Activated naive CD4-positive, alpha-beta T cell treated with anti-CD3 and anti-CD28 coated beads, Interleukin-2, amount 10 ng/mL, durations not matched to agents 7 days and 5 days (primary cell): ENCODE results near the gene ZNF213.

ENCODE experiments used
- CTCF ChIA-PET: fragments of 350-600 bp; sonication (Branson Sonifier 250); formaldehyde crosslinking; loops from one replicate; lab custom pipeline; 2021; ENCODE audit warnings: antibody characterized with exemption; lab: Charles Lee
- DNase-seq: peaks from one replicate; pipeline ENCODE4 v3.0.0-alpha.2; 2020
- H3K27ac Mint-ChIP-seq: one replicate; pipeline ENCODE4 v1.8.0; 2021; ENCODE audit warnings: mild to moderate bottlenecking, moderate library complexity, mixed read lengths
- H3K27me3 Mint-ChIP-seq: one replicate; pipeline ENCODE4 v1.8.0; 2021; ENCODE audit warnings: mild to moderate bottlenecking, mixed read lengths
- H3K36me3 Mint-ChIP-seq: one replicate; pipeline ENCODE4 v1.8.0; 2021; ENCODE audit warnings: mixed read lengths
- H3K4me1 Mint-ChIP-seq: one replicate; pipeline ENCODE4 v1.8.0; 2021; ENCODE audit warnings: mixed read lengths
- H3K4me3 Mint-ChIP-seq: one replicate; pipeline ENCODE4 v1.8.0; 2021; ENCODE audit warnings: mild to moderate bottlenecking, moderate library complexity, mixed read lengths
- H3K9me3 Mint-ChIP-seq: one replicate; pipeline ENCODE4 v1.8.0; 2021; ENCODE audit warnings: mixed read lengths

ZNF213 gene, protein sequence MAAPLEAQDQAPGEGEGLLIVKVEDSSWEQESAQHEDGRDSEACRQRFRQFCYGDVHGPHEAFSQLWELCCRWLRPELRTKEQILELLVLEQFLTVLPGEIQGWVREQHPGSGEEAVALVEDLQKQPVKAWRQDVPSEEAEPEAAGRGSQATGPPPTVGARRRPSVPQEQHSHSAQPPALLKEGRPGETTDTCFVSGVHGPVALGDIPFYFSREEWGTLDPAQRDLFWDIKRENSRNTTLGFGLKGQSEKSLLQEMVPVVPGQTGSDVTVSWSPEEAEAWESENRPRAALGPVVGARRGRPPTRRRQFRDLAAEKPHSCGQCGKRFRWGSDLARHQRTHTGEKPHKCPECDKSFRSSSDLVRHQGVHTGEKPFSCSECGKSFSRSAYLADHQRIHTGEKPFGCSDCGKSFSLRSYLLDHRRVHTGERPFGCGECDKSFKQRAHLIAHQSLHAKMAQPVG

GRCh38 chr16:3134338-3135125, at the start of gene ZNF213:
Gene ZNF213, plus strand, starts transcription at chr16:3135029. Its CDS starts 2,252 bp downstream, at chr16:3137281.
- Mint-ChIP-seq H3K4me3 (peak within 1 kb of the TSS; percentile 93), H3K9me3 (no peaks in the 10 kb centered on the region), H3K36me3 (peaks cover 22% of the 10 kb centered on the region), H3K27me3 (no peaks in the 10 kb centered on the region), H3K4me1 (peaks cover 41% of the 10 kb centered on the region), H3K27ac (peak within 1 kb of the TSS; percentile 93)
- CTCF ChIA-PET, result interaction anchor here (0.7 to 11.5 kb wide), 12 partner anchors 9 to 109 kb away, joined by 3 to 131 read pairs (median 6); no protein-coding TSS in a partner anchor
- peak; percentile 97 for DNase-seq

GRCh38 chr16:3085868-3086595, 48.8 kb upstream of the ZNF213 start:
- H3K4me1 Mint-ChIP-seq, result peaks cover 62% of the 10 kb centered on the region
- CTCF ChIA-PET, result interaction anchor here (1.2 kb wide), 1 partner anchor 49 kb away, joined by 4 read pairs; the partner anchor contains the start of gene ZNF213
- no peak overlapping the region for H3K27ac Mint-ChIP-seq
- H3K36me3 Mint-ChIP-seq, result peaks cover 8% of the 10 kb centered on the region
- H3K27me3 Mint-ChIP-seq, result peaks cover 4% of the 10 kb centered on the region
- no peak for DNase-seq
- no peak overlapping the region for H3K4me3 Mint-ChIP-seq
- H3K9me3 Mint-ChIP-seq, result peaks cover under 1% of the 10 kb centered on the region

- Mint-ChIP-seq H3K27me3 (peaks cover 4% of the 10 kb centered on the region), H3K36me3 (peaks cover 5% of the 10 kb centered on the region), H3K4me3 (no peak overlapping the region), H3K27ac (no peak overlapping the region), H3K4me1 (peaks cover 64% of the 10 kb centered on the region), H3K9me3 (no peaks in the 10 kb centered on the region)
- CTCF ChIA-PET, result interaction anchor here (0.8 to 5.5 kb wide), 6 partner anchors 9 to 42 kb away, joined by 3 to 24 read pairs (median 7); no protein-coding TSS in a partner anchor
- no peak for DNase-seq
Observed at GRCh38 chr16:3086596-3087242, 48.1 kb upstream of the ZNF213 start.

GRCh38 chr16:3087243-3088235, 47.3 kb upstream of the ZNF213 start:
- no peaks in the 10 kb centered on the region for H3K9me3 Mint-ChIP-seq
- DNase-seq, result no peak
- H3K4me3 Mint-ChIP-seq, result no peak overlapping the region
- peaks cover 4% of the 10 kb centered on the region for H3K27me3 Mint-ChIP-seq
- H3K36me3 Mint-ChIP-seq, result peaks cover 5% of the 10 kb centered on the region
- CTCF ChIA-PET, result interaction anchor here (0.8 to 5.5 kb wide), 6 partner anchors 10 to 42 kb away, joined by 3 to 24 read pairs (median 7); no protein-coding TSS in a partner anchor
- H3K27ac Mint-ChIP-seq, result peak overlapping the region; percentile 77
- H3K4me1 Mint-ChIP-seq, result peaks cover 64% of the 10 kb centered on the region

DNA sequence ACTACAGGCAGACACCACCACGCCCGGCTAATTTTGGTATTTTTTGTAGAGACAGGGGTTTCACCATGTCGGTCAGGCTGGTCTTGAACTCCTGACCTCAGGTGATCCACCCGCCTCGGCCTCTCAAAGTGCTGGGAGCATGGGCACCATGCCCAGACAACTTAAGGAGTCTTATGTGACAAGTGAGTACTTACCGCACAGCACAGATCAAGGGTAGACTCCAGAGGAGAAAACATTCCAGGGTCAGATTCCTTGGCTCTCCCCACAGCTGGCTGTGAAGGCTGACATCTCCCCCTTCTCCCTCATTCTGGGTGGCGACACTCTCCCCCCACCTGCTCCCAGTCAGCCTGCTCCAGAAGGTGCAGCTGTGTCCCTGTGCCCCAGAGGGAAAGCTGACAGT, 46.4 kb upstream of the ZNF213 start:
- DNase-seq, result no peak
- CTCF ChIA-PET, result interaction anchor here (5.5 kb wide), 1 partner anchor 29 kb away, joined by 24 read pairs; no protein-coding TSS in a partner anchor
- peaks cover 3% of the 10 kb centered on the region for H3K36me3 Mint-ChIP-seq
- H3K4me3 Mint-ChIP-seq, result no peak overlapping the region
- H3K27me3 Mint-ChIP-seq, result no peaks in the 10 kb centered on the region
- peaks cover 64% of the 10 kb centered on the region for H3K4me1 Mint-ChIP-seq
- H3K9me3 Mint-ChIP-seq, result no peaks in the 10 kb centered on the region
- H3K27ac Mint-ChIP-seq, result no peak overlapping the region

DNA sequence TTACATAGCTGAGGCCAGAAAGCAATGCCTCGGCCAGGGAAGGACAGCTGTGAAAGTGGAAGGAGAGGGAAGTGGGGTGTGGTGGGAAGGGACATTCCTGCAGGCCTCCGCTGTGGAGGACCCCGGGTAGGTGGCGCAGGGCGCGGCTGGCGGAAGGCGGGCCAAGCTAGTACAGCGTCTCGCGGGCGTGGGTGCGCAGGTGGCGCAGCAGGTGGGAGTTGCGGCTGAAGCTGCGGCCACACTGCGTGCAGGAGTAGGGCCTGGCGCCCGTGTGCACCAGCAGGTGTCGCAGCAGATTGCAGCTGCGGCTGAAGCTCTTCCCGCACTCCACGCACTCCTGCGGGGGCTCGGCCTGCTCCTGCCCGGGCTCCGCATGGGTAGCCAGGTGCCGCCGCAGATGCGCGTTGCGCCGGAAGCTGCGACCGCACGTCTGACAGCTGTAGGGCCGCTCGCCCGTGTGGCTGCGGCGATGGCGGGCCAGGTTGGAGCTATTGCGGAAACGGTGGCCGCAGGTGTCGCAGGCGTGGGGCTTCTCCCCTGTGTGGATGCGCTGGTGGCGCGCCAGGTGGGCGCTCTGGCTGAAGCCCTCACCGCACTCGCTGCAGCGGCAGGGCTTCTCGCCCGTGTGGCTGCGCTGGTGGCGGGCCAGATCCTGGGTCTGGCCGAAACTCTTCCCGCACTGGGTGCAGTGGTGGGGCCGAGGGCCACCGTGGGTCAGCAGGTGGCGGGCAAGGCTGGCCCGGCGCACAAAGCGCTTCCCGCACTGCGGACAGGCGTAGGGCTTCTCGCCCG, 45.7 kb upstream of the ZNF213 start:
- Mint-ChIP-seq H3K4me3 (no peak overlapping the region), H3K27me3 (no peaks in the 10 kb centered on the region), H3K9me3 (no peaks in the 10 kb centered on the region), H3K4me1 (peaks cover 62% of the 10 kb centered on the region), H3K36me3 (peaks cover 3% of the 10 kb centered on the region), H3K27ac (no peak overlapping the region)
- CTCF ChIA-PET, result interaction anchor here (1.3 to 5.5 kb wide), 3 partner anchors 12 to 30 kb away, joined by 3 to 24 read pairs (median 4); no protein-coding TSS in a partner anchor
- no peak for DNase-seq

DNA sequence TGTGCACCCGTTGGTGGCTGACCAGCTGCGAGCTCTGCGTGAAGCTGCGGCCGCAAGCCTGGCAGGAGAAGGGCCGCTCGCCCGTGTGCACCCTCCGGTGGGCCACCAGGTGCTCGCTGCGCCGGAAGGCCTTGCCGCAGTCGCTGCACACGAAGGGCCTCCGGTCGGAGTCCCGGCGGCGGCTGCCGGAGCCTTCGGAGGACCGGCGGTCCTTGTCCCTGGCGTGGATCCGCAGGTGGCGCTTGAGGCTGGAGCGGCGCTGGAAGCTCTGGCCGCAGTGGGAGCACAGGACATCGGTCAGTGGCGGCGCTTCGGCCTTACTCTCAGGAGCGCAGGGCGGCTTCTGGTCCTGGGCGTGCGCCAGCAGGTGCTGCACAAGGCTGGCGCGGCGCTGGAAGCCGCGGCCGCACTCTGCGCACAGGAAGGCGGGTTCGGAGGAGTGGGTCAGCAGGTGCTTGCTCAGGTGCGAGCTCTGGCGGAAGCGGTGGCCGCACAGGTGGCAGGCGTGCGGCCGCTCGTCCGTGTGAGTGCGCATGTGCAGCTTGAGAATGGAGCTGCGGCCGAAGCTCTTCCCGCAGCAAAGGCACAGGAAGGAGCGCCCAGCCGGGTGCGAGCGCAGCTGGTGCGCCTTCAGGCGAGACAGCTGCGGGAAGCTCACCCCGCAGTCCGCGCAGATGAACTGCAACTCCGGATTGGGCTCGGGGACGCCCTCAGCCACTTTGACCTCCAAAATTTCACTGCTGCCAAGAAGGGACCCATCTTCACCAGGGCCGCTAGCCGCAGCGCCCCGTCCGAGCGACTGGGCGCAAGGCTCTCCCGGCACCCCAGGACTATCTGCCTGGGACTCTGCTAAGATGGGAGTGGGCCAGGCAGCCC, 44.9 kb upstream of the ZNF213 start:
- Mint-ChIP-seq H3K4me1 (peaks cover 62% of the 10 kb centered on the region), H3K27ac (no peak overlapping the region), H3K9me3 (no peaks in the 10 kb centered on the region), H3K36me3 (peaks cover under 1% of the 10 kb centered on the region), H3K27me3 (no peaks in the 10 kb centered on the region), H3K4me3 (no peak overlapping the region)
- no peak for DNase-seq
- CTCF ChIA-PET, result interaction anchor here (0.8 to 5.5 kb wide), 5 partner anchors 12 to 62 kb away, joined by 3 to 24 read pairs (median 3); no protein-coding TSS in a partner anchor

GRCh38 chr16:3091551-3091950, 43.3 kb upstream of the ZNF213 start:
- Mint-ChIP-seq H3K4me1 (peaks cover 64% of the 10 kb centered on the region), H3K27ac (no peak overlapping the region), H3K27me3 (no peaks in the 10 kb centered on the region), H3K9me3 (no peaks in the 10 kb centered on the region), H3K4me3 (no peak overlapping the region), H3K36me3 (no peaks in the 10 kb centered on the region)
- CTCF ChIA-PET, result interaction anchor here (0.8 to 5.5 kb wide), 4 partner anchors 11 to 37 kb away, joined by 3 to 24 read pairs (median 3); no protein-coding TSS in a partner anchor
- no peak for DNase-seq

- H3K9me3 Mint-ChIP-seq, result no peaks in the 10 kb centered on the region
- no peak for DNase-seq
- H3K27ac Mint-ChIP-seq, result peak overlapping the region; percentile 69
- peaks cover 6% of the 10 kb centered on the region for H3K27me3 Mint-ChIP-seq
- CTCF ChIA-PET, result interaction anchor here (1.6 to 2.5 kb wide), 4 partner anchors 10 to 40 kb away, joined by 4 to 19 read pairs (median 6); no protein-coding TSS in a partner anchor
- H3K4me3 Mint-ChIP-seq, result no peak overlapping the region
- H3K4me1 Mint-ChIP-seq, result peaks cover 65% of the 10 kb centered on the region
- no peaks in the 10 kb centered on the region for H3K36me3 Mint-ChIP-seq
Observed at GRCh38 chr16:3092501-3092941, 42.3 kb upstream of the ZNF213 start.

- no peaks in the 10 kb centered on the region for H3K36me3 Mint-ChIP-seq
- no peaks in the 10 kb centered on the region for H3K9me3 Mint-ChIP-seq
- CTCF ChIA-PET, result interaction anchor here (1.4 to 2.5 kb wide), 5 partner anchors 18 to 35 kb away, joined by 4 to 19 read pairs (median 5); no protein-coding TSS in a partner anchor
- peaks cover 67% of the 10 kb centered on the region for H3K4me1 Mint-ChIP-seq
- DNase-seq, result peak; percentile 70
- peaks cover 13% of the 10 kb centered on the region for H3K27me3 Mint-ChIP-seq
- peak overlapping the region; percentile 1 for H3K27ac Mint-ChIP-seq
- H3K4me3 Mint-ChIP-seq, result no peak overlapping the region
Observed at GRCh38 chr16:3094289-3095027, 40.4 kb upstream of the ZNF213 start.
